ENCODE data around the gene COL15A1. TPM values are rescaled to one million over a fixed set of nuclear protein-coding genes. Genes with fewer than 3 reads are reported as not detected.

Gene COL15A1
- total and polyA plus RNA-seq, 2 of the 13 experiments (the other 11 are each of a cell fraction or from before 2014, with no cell fraction given) = not detected

DNA sequence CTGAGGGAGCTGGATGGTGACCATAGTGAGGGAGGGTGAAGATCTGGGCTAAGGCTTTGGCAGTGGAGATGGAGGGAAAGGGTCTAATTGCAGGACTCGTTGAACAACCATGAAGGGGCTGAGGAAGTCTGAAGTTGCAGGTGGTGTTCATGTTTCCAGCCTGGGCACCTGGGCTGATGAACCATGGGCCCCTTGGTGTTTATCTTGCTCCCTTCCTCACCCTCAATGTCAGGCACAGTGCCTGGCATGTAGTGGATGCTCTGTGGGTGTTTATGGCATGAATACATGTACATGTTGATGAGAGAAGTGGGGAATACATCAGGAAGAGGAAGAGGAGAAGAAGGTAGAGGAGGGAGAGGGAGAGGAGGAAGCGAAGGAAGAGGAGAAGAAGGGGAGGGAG is 31.3 kb upstream of the COL15A1 start (continued):
- TF ChIP-seq ZNF660 (CRISPR knock-in tag; IDR thresholded peaks at IDR 0.05; ENCODE audit: borderline replicate concordance, low read depth) (no peak), FOXA1 (IDR thresholded peaks at IDR 0.05) (no peak), FOXA1 (CRISPR knock-in tag; IDR thresholded peaks at IDR 0.05) (no peak), SUZ12 (IDR thresholded peaks at IDR 0.05; ENCODE audit: low read depth, low read length) (no peak), ZNF615 (CRISPR knock-in tag; IDR thresholded peaks at IDR 0.05; ENCODE audit: borderline replicate concordance) (no peak), MEIS1 (CRISPR knock-in tag; IDR thresholded peaks at IDR 0.05; ENCODE audit: borderline replicate concordance) (no peak), ZC3H13 (CRISPR knock-in tag; IDR thresholded peaks at IDR 0.05) (no peak), DMAP1 (CRISPR knock-in tag; IDR thresholded peaks at IDR 0.05) (no peak), THAP11 (CRISPR knock-in tag; IDR thresholded peaks at IDR 0.05) (no peak), IKZF1 (IDR thresholded peaks at IDR 0.05) (no peak), ZFP1 (CRISPR knock-in tag; IDR thresholded peaks at IDR 0.05) (no peak), ZNF138 (CRISPR knock-in tag; IDR thresholded peaks at IDR 0.05; ENCODE audit: low read depth) (no peak), SIX1 (CRISPR knock-in tag; IDR thresholded peaks at IDR 0.05; ENCODE audit: borderline replicate concordance) (no peak), TARDBP (CRISPR knock-in tag; IDR thresholded peaks at IDR 0.05) (no peak)
- TF ChIP-seq, protein P1, sequence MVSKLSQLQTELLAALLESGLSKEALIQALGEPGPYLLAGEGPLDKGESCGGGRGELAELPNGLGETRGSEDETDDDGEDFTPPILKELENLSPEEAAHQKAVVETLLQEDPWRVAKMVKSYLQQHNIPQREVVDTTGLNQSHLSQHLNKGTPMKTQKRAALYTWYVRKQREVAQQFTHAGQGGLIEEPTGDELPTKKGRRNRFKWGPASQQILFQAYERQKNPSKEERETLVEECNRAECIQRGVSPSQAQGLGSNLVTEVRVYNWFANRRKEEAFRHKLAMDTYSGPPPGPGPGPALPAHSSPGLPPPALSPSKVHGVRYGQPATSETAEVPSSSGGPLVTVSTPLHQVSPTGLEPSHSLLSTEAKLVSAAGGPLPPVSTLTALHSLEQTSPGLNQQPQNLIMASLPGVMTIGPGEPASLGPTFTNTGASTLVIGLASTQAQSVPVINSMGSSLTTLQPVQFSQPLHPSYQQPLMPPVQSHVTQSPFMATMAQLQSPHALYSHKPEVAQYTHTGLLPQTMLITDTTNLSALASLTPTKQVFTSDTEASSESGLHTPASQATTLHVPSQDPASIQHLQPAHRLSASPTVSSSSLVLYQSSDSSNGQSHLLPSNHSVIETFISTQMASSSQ (IDR thresholded peaks at IDR 0.05; ENCODE audit: low read depth) = no peak
- TF ChIP-seq, protein P1 (CRISPR knock-in tag; IDR thresholded peaks at IDR 0.05; ENCODE audit: borderline replicate concordance) = no peak
- TF ChIP-seq, protein P2, sequence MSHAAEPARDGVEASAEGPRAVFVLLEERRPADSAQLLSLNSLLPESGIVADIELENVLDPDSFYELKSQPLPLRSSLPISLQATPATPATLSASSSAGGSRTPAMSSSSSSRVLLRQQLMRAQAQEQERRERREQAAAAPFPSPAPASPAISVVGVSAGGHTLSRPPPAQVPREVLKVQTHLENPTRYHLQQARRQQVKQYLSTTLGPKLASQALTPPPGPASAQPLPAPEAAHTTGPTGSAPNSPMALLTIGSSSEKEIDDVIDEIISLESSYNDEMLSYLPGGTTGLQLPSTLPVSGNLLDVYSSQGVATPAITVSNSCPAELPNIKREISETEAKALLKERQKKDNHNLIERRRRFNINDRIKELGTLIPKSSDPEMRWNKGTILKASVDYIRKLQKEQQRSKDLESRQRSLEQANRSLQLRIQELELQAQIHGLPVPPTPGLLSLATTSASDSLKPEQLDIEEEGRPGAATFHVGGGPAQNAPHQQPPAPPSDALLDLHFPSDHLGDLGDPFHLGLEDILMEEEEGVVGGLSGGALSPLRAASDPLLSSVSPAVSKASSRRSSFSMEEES (CRISPR knock-in tag; IDR thresholded peaks at IDR 0.05) = no peak
